ENCODE data around the gene PIP.
"Not testable (repeated sequence)": the region's sequence is repeated elsewhere in the genome, so short reads cannot be mapped to it uniquely, and the experiment has no call there.

Gene PIP

GRCh38 chr7:143171697-143172096 is 39.8 kb downstream of the PIP start:
- DNase-seq: peak; percentile 12
- in situ Hi-C loops (cut with HindIII; ENCODE audit: low pct_ligation_motif_present, low pct_unique_long_range_greater_than_20kb, low sequenced_read_pairs): no loop called here

GRCh38 chr7:143172354-143172753 is 40.5 kb downstream of the PIP start:
- in situ Hi-C loops (cut with HindIII; ENCODE audit: low pct_ligation_motif_present, low pct_unique_long_range_greater_than_20kb, low sequenced_read_pairs): no loop called here
- DNase-seq: peak; percentile 21

DNA sequence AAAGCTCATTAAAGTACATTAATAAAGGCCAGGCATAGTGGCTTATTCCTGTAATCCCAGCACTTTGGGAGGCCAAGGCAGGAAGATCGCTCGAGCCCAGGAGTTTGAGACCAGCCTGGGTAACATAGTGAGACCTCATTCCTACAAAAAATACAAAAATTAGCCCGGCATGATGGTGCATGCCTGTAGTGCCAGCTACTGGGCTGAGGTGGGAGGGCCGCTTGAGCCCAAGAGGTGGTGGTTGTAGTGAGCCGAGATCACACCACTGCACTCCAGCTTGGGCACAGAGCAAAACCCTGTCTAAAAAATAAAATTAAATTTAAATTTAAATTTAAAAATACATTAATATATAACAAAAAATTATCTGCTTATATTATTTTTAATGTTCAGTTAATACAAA is 44.3 kb downstream of the PIP start:
- DNase-seq: no peak
- in situ Hi-C loops (cut with HindIII; ENCODE audit: low pct_ligation_motif_present, low pct_unique_long_range_greater_than_20kb, low sequenced_read_pairs): no loop called here

- DNase-seq: no peak
- in situ Hi-C loops (cut with HindIII; ENCODE audit: low pct_ligation_motif_present, low pct_unique_long_range_greater_than_20kb, low sequenced_read_pairs): no loop called here
These were observed 45.7 kb downstream of the PIP start for GRCh38 chr7:143177374-143178119.

- DNase-seq; in situ Hi-C loops (cut with HindIII; ENCODE audit: low pct_ligation_motif_present, low pct_unique_long_range_greater_than_20kb, low sequenced_read_pairs): not testable (repeated sequence)
These were observed 48.9 kb downstream of the PIP start for GRCh38 chr7:143180771-143181170.

DNA sequence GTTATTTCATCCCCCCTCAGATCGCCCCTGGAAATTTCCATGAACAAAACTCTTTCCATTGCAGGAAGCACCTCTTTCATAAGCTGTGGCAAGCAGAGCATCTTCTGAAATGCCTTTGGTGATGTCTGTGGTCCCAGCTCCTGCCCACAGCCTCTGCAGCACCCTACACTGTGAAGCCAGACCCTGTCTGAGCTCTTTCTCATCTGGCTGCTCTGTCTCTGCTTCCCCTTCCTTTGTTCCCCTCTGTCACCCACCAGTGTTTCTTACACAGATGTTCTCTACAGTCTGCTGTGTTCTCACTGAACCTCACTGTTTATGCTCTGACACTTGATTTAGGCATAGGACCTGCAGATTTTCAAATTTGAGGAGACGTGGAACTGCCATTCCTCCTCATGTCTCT is 49.5 kb downstream of the PIP start:
- in situ Hi-C loops (cut with HindIII; ENCODE audit: low pct_ligation_motif_present, low pct_unique_long_range_greater_than_20kb, low sequenced_read_pairs): no loop called here
- no peak for DNase-seq

DNA sequence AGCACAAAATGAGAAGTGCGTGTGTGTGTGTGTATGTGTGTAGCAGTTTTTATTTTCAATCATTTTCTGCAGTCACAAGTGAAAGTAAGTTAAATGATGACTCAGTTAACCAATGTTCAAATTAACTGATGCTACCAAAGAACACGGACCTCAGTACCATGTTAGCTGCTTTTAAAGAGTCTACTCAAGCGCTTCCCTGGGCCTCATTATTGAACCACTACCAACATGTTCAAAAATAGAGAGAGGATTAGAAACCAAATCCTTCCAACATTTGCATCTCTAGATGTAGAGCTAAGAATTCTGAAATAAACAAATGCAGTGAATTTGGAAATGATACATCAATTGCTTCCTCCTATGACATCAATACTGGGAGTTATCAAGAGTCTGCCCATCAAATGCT is 51.1 kb downstream of the PIP start, which contains the start of gene TAS2R39:
TAS2R39 (plus strand) TSS at position 396 of the 400 bp plus-strand sequence; CDS start at position 396, 0 bp downstream.
- no peak for DNase-seq
- in situ Hi-C loops (cut with HindIII; ENCODE audit: low pct_ligation_motif_present, low pct_unique_long_range_greater_than_20kb, low sequenced_read_pairs): no loop called here

DNA sequence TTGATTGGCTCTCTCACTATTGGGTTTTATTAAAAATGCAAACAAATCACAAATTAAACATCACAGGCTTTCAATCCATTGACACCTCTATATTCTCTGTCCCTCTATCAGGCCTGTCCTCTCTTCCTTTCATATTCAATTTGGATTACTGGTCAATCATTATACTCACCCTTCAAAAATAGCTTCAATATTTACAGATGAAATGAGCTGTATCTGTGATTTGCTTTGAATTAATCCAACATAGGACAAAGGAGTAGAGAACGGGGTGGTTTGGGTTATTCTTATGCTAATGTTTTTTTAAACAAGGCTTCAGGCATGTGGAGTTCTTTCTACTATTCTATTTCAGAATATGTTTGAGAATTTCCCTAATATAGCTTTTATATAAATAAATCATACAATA is 53.7 kb downstream of the PIP start:
- in situ Hi-C loops (cut with HindIII; ENCODE audit: low pct_ligation_motif_present, low pct_unique_long_range_greater_than_20kb, low sequenced_read_pairs): no loop called here
- no peak for DNase-seq

GRCh38 chr7:143188994-143189393 is 57.1 kb downstream of the PIP start:
- DNase-seq: no peak
- in situ Hi-C loops (cut with HindIII; ENCODE audit: low pct_ligation_motif_present, low pct_unique_long_range_greater_than_20kb, low sequenced_read_pairs): no loop called here

Data from ACHN (cell line).